HL-60 (cell line): ENCODE measurements around the gene MYO15A.

Source experiments
- DNase-seq, 2 experiments: peaks; one replicate each; pipeline ENCODE4 v3.0.0-alpha.2; 2010 to 2020; ENCODE audit warnings: low read depth in 1 of 2, low spot score in 1 of 2
- H3K27ac ChIP-seq: fragments of 250-450 bp; sonication (Bioruptor Pico); replicated peaks from 2 replicates; pipeline ENCODE4 v1.5.1; 2020; ENCODE audit warnings: mild to moderate bottlenecking, moderate library complexity
- H3K27me3 ChIP-seq: fragments of 250-450 bp; sonication (Bioruptor Pico); 2 replicates; pipeline ENCODE4 v1.5.1; 2021; ENCODE audit warnings: mild to moderate bottlenecking, moderate library complexity; ENCODE audit not compliant: insufficient read depth, poor library complexity, severe bottlenecking
- H3K4me3 ChIP-seq: replicated peaks from 2 replicates; pipeline ENCODE4 v1.5.1; 2011; ENCODE audit warnings: mild to moderate bottlenecking, control low read depth, low read length; ENCODE audit not compliant: insufficient read depth
- CTCF ChIP-seq: IDR thresholded peaks from one replicate; pipeline ENCODE4 v1.5.1; 2011; ENCODE audit warnings: low read length, control low read depth, inconsistent platforms; ENCODE audit not compliant: insufficient read depth
- GABPA ChIP-seq: IDR thresholded peaks from 2 replicates; pipeline ENCODE4 v1.6.1; 2012; ENCODE audit warnings: low read depth
- POLR2AphosphoS5 ChIP-seq: IDR thresholded peaks from 2 replicates; pipeline ENCODE4 v1.6.1; 2012; ENCODE audit warnings: low read depth
- REST ChIP-seq: IDR thresholded peaks from 2 replicates; pipeline ENCODE4 v1.6.1; 2012; ENCODE audit warnings: low read depth; ENCODE audit not compliant: insufficient replicate concordance
- SPI1 ChIP-seq: IDR thresholded peaks from 2 replicates; pipeline ENCODE4 v1.6.1; 2012; ENCODE audit warnings: low read depth, mild to moderate bottlenecking, borderline replicate concordance

MYO15A gene

GRCh38 chr17:18198530-18198929 is 90.0 kb downstream of the MYO15A start:
- Histone ChIP-seq H3K27ac (no peak overlapping the region), H3K27me3 (no peaks in the 10 kb centered on the region), H3K4me3 (no peak overlapping the region)
- no peak for DNase-seq
- TF ChIP-seq CTCF (no peak), REST (no peak)

- no peak for DNase-seq
- TF ChIP-seq GABPA, result no peak
- no peak for TF ChIP-seq REST
- no peak for TF ChIP-seq SPI1
- TF ChIP-seq POLR2AphosphoS5, result no peak
- TF ChIP-seq CTCF, result no peak
- H3K4me3 ChIP-seq, result no peak overlapping the region
- no peak overlapping the region for H3K27ac ChIP-seq
- no peaks in the 10 kb centered on the region for H3K27me3 ChIP-seq
Observed at GRCh38 chr17:18201108-18201507, 92.6 kb downstream of the MYO15A start.

GRCh38 chr17:18203308-18203707 is 94.8 kb downstream of the MYO15A start:
- DNase-seq, result no peak
- no peaks in the 10 kb centered on the region for H3K27me3 ChIP-seq
- H3K4me3 ChIP-seq, result no peak overlapping the region
- H3K27ac ChIP-seq, result no peak overlapping the region
- TF ChIP-seq GABPA (no peak), SPI1 (no peak), CTCF (no peak), POLR2AphosphoS5 (no peak), REST (no peak)
